ENCODE data around the gene WASL.

- TF ChIP-seq FOXM1 (IDR thresholded peaks at IDR 0.05; ENCODE audit: borderline replicate concordance) (no peak), SP1 (IDR thresholded peaks at IDR 0.05) (no peak), PKNOX1 (IDR thresholded peaks at IDR 0.05) (no peak), FOXK2 (IDR thresholded peaks at IDR 0.05) (no peak), FOXA1 (IDR thresholded peaks at IDR 0.05) (no peak), BHLHE40 (IDR thresholded peaks at IDR 0.05; ENCODE audit: borderline replicate concordance) (no peak), L3MBTL2 (conservative IDR thresholded peaks at IDR 0.05) (no peak), ARNT (IDR thresholded peaks at IDR 0.05) (no peak), CTBP1 (IDR thresholded peaks at IDR 0.05; ENCODE audit: borderline replicate concordance) (no peak), NFRKB (IDR thresholded peaks at IDR 0.05) (no peak), HDGF (IDR thresholded peaks at IDR 0.05; ENCODE audit: borderline replicate concordance) (no peak), SUZ12 (IDR thresholded peaks at IDR 0.05) (no peak), TARDBP (IDR thresholded peaks at IDR 0.05) (no peak)
Measured at GRCh38 chr7:123640583-123640982, 108.2 kb downstream of the WASL start.

Measured in HEK293T (cell line).